HG03439 (cell line): ENCODE measurements around the gene AP2A2.
"Not testable (repeated sequence)": the region's sequence is repeated elsewhere in the genome, so short reads cannot be mapped to it uniquely, and the experiment has no call there.

Experiments used
- ATAC-seq: cut with Tn5 transposase; IDR thresholded peaks from one replicate; pipeline ENCODE4 v1.9.1; 2021; ENCODE audit warnings: mild to moderate bottlenecking, moderate library complexity; ENCODE audit not compliant: unreplicated experiment

Gene AP2A2

DNA sequence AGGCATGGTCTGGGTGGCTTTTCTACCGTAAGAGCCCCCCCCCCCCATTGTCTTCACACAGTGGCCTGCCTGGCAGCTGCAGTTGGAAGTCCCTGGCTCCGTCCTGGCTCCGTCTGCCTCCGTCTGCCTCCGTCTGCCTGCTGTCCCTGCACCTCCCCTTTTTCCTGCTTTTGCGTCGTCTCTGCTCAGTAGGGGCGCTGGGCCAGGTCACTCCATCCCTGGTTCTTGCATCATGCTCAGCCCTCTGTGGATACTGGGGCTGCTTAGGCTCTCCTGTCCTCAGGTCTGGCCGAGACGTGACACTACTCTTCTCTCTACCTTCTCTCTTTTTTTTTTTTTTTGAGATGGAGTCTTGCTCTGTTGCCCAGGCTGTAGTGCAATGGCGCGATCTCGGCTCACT is 27.8 kb downstream of the AP2A2 start:
- ATAC-seq: no peak

DNA sequence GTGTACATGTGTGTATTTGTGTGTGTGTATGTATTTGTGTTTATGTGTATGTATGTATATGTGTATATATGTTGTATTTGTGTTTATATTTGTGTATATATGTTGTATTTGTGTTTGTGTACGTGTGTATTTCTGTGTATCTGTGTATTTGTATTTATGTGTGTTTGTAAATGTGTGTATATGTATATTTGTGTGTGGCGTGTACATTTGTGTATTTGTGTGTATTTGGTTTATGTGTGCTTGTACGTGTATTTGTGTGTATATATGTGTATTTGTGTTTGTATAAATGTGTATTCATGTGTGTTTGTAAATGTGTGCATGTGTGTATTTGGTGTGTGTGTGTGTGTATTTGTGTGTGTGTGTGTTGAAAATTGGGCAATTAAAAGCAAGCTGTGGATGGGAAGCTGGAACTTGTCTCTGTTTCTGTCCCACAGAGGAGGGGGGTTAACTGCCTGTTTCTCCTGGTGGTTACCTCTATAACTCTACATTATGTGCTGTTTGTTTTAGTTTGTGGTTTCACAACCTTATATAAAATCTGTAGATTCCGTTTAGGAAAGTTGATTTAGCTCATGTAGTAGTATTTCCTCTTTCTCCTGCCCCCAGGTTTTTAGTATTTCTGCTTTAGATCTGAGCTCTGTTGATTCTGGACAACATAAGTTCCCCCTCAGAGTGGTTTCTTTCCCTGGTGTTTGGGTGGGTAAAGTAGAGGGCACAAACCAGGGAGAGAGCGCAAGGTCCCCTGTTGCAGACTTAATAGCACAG is 28.9 kb downstream of the AP2A2 start:
- no peak for ATAC-seq

DNA sequence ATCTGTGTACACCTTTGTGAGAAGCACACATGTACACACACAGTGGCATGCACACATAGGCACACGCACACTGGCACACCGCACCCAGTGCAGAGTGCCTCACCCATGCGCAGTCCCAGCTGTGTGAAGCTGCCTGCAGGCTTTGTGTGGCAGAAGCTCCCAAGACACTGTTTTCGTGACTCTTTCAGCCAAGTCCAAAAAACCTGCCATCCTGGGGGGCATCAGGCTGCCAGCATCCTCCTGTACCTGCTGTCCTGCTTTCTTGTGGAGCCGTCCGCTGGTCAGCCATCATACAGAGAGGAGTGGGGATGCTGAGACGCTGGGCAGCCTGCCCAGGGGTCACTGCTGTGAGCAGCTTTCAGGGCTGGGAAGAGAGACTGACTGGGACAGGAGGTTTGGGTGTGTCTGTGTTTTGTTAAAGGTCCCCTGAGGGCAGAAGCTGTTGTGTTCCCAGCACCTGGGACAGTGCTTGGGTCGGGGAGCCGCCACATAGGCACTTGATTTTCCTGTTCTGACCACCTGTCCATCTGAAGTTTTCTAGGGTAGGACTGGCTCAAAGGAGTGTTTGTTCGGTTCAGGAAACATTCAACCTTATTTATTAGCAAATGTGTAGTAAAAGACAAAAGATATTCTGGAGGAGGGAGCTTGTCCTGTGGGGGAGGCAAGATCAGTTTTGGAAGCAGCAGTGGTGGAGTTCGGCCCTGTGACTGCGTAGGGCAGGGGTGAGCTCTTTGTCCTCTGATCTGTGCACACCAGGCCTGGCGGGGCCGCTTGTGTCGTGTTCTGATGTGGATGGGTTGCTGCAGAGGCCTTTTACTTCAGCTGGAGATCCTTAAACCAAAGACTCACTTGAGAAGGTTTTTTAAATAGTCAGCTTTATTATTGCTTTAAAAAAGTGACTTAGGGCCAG is 29.7 kb downstream of the AP2A2 start:
- no peak for ATAC-seq

DNA sequence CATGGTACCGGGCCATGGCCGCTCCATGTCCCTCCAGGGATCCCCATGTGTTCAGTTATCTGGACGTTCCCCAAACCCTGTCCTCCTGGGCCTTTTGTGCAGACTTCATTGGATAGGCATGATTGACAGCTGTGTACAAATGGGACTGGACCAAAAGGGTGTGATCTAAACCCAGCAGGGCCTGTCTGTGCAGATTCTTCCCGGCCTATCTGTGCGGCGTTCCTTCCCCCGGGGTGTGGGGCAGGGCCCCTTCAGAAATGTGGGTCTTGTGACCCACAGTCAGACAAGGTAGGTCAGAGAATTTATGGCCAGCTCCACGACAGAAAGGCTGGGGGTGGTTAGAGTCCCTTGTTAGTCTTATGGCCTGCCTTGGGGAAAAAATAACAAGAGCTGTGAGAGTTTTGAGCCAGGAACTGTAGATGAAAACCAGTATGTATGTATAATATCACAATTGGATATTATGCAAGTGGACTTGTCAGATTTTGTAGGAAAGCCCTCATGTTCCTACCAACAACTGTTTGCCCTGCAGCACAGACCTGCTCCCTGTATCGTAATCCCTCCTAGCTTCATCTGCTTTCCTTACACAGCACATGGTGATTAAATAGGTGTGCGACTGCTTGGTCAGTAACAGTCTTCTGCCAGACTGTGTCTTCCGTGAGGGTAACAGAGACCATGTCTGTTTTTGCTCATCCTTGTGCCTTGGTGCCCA is 31.7 kb downstream of the AP2A2 start:
- no peak for ATAC-seq

DNA sequence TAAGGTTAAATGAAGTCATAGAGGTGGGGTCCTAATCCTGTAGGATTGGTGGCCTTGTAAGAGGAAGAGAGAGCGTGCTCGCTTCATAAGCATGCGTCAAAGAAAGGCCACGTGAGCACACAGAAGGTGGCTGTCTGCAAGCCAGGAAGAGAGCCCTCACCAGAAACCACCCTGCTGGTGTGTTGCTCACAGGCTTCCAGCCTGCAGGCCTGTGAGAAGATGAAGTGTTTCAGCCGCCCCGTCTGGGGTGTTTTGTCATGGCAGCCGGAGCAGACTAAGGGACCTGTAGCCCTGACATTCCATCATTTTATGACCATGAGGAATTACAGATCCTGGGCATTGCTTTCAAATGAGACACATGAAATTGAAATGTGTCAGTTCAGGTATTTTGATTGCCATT is 32.4 kb downstream of the AP2A2 start:
- ATAC-seq: no peak

DNA sequence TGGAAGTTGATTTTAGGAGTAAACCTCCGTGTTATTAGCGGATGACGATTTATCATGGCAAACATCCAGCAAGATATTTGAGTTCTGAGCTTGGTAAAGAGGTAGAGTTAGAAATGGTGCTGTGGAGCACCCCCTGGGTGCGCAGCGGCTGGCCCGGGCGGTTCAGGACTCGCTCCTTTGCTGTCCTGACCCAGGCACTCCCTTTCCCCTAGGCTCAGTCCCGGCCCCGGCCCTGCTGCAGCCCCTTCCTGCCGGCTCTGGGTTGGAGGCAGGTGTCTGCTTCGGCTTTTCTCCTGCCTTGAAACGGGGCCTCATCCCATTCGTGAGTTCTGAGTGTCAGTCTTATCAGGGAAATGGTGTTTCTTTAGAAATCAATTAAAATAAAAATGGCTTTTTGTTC is 33.4 kb downstream of the AP2A2 start:
- ATAC-seq: no peak

DNA sequence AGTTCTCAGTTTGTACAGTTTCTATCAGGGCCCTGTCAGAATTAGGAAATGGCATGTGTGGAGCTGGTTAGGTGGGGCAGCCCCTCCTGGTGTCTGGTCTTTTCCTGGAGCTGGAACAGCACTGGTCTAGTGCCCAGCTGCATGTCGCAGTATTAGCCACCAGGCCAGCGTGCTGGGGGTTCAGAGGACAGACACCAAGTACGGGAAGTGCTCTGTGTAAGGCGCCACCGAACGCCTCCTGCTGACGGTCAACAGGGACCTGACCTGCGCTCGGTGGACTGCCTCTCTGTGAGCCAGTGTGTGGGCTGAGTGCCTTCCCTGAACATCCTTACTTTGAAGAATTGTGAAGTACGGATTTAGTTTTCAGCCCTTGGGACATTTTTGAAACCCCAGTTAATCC is 33.9 kb downstream of the AP2A2 start:
- ATAC-seq: no peak

DNA sequence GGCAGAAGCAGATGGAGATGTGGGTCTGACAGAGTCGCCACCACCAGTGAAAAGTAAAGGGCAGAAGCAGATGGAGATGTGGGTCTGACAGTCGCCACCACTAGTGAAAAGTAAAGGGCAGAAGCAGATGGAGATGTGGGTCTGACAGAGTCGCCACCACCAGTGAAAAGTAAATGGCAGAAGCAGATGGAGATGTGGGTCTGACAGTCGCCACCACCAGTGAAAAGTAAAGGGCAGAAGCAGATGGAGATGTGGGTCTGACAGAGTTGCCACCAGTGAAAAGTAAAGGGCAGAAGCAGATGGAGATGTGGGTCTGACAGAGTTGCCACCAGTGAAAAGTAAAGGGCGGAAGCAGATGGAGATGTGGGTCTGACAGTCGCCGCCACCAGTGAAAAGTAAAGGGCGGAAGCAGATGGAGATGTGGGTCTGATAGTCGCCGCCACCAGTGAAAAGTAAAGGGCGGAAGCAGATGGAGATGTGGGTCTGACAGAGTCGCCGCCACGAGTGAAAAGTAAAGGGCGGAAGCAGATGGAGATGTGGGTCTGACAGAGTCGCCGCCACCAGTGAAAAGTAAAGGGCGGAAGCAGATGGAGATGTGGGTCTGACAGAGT is 35.7 kb downstream of the AP2A2 start:
- not testable (repeated sequence) for ATAC-seq

DNA sequence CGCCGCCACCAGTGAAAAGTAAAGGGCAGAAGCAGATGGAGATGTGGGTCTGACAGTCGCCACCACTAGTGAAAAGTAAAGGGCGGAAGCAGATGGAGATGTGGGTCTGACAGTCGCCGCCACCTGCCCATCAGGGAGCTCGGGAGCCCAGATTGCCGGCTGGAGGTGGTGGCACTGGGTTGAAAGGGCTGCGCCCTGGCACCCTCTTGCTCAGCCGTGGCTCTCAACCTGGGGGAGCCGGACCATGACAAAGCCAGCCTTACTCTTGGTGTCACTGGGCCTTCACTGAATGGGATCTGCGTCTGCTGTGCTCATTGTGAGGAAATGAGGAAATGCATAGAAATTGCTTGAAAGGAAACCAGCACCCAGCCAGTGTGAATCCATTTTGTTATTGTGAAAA is 36.3 kb downstream of the AP2A2 start:
- no peak for ATAC-seq

DNA sequence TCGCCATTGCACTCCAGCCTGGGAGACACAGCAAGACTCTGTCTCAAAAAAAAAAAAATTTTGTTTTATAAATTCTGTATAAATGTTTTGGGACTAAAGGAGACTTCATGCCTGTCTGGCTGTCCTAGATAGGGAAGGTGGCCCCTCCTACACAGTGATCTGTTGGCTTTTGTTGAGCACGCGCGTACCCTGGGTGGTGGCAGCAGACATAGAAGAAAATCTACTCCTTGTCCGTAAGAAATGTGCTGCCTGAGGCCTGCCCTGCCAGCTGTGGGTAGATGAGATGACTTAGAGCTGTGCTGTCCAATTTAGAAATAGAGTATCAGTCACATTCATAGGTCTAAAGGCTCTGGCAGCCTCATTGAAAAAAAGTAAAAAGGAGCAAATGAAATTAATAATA is 37.0 kb downstream of the AP2A2 start:
- no peak for ATAC-seq

DNA sequence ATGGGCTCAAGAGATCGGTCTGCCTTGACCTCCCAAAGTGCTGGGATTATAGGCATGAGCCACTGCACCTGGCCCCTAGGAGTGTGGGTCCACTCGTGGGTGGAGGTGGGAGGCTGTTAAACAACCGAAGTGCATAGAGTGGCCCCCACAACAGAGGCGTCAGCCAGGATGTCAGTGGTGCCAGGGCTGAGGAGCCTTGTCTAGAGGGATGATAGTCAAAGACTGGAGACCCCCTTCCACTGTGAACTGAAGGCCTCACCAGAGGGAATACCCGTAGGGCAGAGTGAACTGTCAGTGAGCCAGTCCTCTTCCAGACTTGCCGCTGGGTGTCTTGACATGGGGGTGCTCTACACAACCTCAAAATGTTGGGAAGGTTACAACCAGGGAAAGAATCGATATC is 38.2 kb downstream of the AP2A2 start:
- no peak for ATAC-seq

DNA sequence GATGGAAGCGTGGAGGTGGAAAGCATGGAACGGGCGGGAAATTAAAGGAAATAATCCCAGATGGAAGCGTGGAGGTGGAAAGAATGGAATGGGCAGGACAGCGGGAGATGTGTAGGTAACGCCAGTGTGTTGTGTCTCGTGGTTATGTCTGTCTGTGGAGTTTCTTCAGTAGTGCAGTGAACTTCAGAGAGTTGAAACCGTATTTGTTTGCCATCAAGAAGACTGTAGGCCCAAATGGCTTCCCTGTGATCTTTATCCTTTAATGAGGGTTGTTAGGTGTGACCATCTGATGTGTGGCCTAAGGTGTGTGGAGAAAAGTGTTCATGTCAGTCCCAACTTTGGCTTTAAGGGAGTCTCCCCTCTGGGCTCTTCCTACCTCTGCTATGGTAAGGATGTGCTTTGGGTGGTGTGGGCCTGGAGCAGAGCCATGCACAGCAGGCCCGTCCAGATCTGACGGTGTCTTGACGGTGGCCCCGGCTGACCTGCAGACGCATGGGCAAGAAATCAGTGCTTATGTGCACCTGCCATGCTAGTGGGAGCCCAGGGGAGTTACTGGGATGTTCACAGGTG is 39.6 kb downstream of the AP2A2 start:
- no peak for ATAC-seq

DNA sequence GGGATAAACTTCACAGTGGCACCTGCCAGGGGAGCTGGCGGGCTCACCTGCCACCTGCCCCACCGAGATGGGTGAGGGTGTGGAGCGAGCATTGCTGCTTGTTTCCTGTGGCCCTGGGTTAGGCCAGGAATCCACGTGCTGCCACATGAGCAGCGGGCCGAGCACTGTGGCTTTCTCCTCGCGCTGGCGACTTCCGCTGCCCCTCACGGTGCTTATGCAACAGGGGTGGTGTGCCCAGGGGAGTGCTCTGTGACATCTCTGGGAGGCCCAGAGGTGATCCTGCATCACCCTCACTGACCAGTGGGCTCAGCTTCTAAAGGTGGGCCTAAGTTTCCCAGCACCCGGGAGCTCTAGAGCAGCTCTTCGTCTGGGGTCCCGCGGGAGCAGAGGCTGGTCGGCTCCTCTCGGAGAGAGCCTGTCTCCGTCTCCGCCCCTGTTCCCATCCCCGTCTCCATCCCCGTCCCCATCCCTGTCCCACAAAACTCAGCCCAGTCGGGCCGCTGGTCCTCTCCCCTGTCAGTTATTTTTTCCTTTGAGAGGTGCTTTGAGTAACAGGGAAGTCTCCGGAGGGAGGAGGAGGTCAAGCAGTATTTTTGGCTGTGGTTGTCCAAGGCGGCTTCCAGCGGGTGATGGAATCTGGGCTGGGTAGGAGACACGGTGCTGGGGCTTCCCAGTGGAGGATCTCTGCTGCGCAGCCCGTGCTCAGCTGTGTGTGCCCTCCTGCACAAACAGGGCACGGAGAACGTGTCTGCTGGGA is 42.5 kb downstream of the AP2A2 start:
- ATAC-seq: no peak

DNA sequence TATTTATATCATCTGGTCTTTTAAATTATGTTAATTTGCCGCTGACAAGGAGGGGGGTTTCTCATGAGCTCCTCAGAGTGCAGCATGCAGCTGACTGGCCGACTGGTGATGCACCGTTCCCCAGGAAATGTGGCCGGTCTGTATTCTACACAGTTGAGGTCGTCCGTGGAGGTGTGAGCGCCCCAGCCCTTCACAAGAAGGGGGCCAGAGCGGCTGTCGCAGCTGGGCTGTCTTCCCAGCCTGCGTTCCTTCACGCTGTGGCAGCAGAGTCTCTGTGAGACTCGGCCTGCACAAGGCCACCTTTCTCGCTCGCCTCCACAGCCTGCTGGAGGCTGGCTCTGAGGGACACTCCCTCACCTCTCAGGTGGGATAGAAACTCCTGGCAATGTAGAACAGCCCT is 43.2 kb downstream of the AP2A2 start:
- ATAC-seq: no peak

DNA sequence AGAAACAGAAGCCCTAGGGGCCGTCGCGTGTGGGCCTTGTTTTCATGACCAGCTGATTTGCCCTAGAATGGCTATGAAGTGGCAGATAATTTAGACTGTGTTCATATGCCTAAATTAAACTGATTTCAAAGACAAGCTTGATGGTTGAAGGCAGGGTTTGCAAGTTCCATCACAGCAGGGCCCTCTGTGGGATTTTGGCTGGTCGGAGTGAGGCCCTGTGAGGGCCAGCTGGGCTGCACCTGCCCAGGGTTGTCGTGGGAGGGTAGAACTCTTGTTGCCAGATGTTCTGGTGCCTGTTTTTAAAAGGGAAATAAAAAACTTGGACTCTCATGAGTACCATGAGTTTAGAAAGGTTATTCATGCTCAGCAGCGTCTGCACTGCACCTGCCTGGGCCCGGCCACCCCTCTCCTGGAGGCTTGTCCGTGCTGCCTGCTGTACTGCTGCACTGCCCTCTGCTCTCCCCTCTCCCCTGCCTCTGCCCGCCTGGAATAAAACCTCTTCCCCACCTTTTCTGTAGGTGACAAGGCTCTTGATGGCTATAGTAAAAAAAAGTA is 44.1 kb downstream of the AP2A2 start:
- no peak for ATAC-seq

DNA sequence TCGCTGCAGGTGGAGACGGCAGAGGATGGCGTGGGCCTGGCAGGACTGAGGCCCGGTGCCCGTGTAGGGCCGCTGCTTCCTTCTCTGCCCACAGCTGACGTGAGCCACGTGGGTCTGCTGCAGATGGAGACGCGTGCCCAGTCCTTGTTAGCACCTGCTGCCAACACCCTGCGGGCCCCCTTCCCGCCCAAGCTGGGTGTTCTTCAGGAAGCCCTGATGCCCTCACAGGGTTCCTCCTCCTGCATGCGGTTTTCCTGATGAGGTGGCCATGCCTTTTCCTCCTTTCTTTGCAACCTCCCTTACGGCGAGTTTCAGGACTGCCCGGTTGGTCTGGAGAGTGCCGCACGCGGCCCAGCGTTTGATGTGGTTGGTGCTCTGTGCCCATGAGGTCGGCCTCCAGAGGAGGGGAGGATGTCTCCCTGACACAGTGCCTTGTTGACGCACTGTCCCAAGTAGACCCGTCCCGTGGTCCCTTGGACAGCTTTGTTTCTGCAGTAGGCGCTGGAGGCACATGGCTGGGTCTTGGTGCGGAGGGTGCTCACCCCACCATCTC is 44.7 kb downstream of the AP2A2 start:
- ATAC-seq: no peak

DNA sequence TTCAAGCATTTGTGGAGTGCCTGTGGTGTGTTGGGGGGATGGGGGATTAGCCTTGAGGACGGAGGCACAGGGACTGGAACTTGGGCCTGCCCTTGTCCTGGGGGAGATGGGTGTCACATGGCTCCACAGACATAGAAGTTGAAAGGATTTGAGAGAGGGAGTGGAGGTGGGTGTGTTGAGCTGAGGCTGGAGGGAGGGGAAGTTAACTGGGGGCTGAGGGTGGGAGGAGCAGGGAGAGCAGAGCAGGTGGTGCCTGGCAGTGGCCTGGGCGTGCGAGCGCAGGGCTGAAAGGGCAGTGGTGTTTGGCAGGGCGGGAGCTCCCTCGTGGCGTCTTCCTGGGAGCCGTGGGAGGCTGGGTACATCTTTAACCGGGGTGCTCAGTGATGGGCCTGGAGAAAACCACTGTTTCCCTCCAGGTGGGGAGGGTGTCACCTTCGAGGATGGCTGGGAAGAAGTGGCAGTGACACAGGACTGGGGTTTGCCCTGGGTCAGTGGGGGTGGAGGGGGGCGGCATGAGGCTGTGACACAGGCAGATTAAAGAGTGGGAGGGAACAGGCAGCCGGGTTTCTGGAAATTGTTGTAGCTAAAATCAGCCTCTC is 45.5 kb downstream of the AP2A2 start:
- ATAC-seq: no peak

DNA sequence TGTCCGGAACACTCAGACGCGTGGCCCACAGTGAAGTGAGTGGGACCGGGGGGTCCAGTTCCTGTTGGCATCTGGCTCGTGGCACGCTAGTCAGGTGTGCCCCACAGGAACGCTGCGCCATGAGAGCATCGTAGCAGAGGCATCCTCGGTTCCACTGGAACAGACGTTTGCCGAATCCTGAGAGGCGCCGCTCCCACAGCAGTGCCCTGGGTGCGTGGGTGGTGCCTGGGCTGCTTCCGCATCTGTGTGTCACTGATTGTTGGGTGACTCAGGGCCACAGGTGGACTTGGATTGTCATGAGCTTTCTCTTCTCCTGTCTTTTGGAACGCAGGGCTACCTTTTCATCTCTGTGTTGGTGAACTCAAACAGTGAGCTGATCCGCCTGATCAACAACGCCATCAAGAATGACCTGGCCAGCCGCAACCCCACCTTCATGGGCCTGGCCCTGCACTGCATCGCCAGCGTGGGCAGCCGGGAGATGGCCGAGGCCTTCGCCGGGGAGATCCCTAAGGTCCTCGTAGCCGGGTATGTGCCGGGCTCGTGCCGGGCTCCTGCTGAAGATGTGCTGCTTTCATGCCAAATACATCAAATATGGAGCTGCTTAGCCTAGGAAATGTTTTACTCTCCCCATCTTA is 46.2 kb downstream of the AP2A2 start:
- ATAC-seq: no peak
